IgD-negative memory B cell (primary cell): ENCODE results near the gene PRKRIP1. TPM values are rescaled to one million over a fixed set of nuclear protein-coding genes. Genes with fewer than 3 reads are reported as not detected.

ENCODE experiments used
- H3K27ac Mint-ChIP-seq, 3 donors: one replicate each; pipeline ENCODE4 v1.8.0; 2020 to 2022; ENCODE audit warnings: mild to moderate bottlenecking in 3 of 3, mixed read lengths in 3 of 3, moderate library complexity in 1 of 3
- H3K27me3 Mint-ChIP-seq: one replicate; pipeline ENCODE4 v1.8.0; 2021; ENCODE audit warnings: mixed read lengths
- H3K36me3 Mint-ChIP-seq: one replicate; pipeline ENCODE4 v1.8.0; 2020; ENCODE audit warnings: mild to moderate bottlenecking, mixed read lengths
- H3K4me1 Mint-ChIP-seq, 3 donors: one replicate each; pipeline ENCODE4 v1.8.0; 2020 to 2022; ENCODE audit warnings: mixed read lengths in 3 of 3, mild to moderate bottlenecking in 1 of 3
- H3K4me3 Mint-ChIP-seq, 4 donors: one replicate each; pipeline ENCODE4 v1.8.0; 2020 to 2022; ENCODE audit warnings: mild to moderate bottlenecking in 4 of 4, mixed read lengths in 4 of 4, moderate library complexity in 3 of 4
- H3K9me3 Mint-ChIP-seq, 3 donors: one replicate each; pipeline ENCODE4 v1.8.0; 2020 to 2021; ENCODE audit warnings: mixed read lengths in 3 of 3, mild to moderate bottlenecking in 1 of 3
- polyA plus RNA-seq: library from polyadenylated mRNA; unstranded; fragments of 300-500 nt; fragmentation: Illumina TruSeq; gene quantifications from one replicate; pipeline ENCODE4 v1.2.3, GENCODE V29; 2021

The PRKRIP1 gene
- polyA plus RNA-seq, 1 donor from 2014 or later, result 35.1 TPM

GRCh38 chr7:102432442-102433218, 36.5 kb downstream of the PRKRIP1 start:
- peaks cover 17 to 50% (median 45%) of the 10 kb centered on the region in 3 donors for H3K4me1 Mint-ChIP-seq

GRCh38 chr7:102433219-102434038, 37.3 kb downstream of the PRKRIP1 start, which contains the start of gene ORAI2:
Gene ORAI2 (plus strand): TSS chr7:102433575. CDS start chr7:102438957, 5,382 bp downstream.
- Mint-ChIP-seq H3K9me3 (no peaks in the 10 kb centered on the region), H3K4me1 (peaks cover 17 to 45% (median 43%) of the 10 kb centered on the region in 3 donors), H3K27me3 (no peaks in the 10 kb centered on the region)

More at GRCh38 chr7:102432442-102433218, 36.5 kb downstream of the PRKRIP1 start:
- Mint-ChIP-seq H3K27me3 (no peaks in the 10 kb centered on the region), H3K27ac (peak overlapping the region; percentile 98 to 100 (median 99)), H3K9me3 (no peaks in the 10 kb centered on the region), H3K36me3 (peaks cover 12% of the 10 kb centered on the region), H3K4me3 (peak overlapping the region; percentile 82 to 97 (median 92))

GRCh38 chr7:102434039-102434486, 37.9 kb downstream of the PRKRIP1 start:
- Mint-ChIP-seq H3K4me1 (peaks cover 17 to 45% (median 42%) of the 10 kb centered on the region in 3 donors), H3K27ac (peak overlapping the region; percentile 94 to 99 (median 97))

More at GRCh38 chr7:102433219-102434038, 37.3 kb downstream of the PRKRIP1 start, which contains the start of gene ORAI2:
- peak within 1 kb of the TSS; percentile 92 to 98 (median 98) for H3K4me3 Mint-ChIP-seq
- peak within 1 kb of the TSS; percentile 98 to 100 (median 99) for H3K27ac Mint-ChIP-seq
- peaks cover 12% of the 10 kb centered on the region for H3K36me3 Mint-ChIP-seq

GRCh38 chr7:102436118-102436517, 40.0 kb downstream of the PRKRIP1 start:
- Mint-ChIP-seq H3K4me1 (peaks cover 14 to 34% (median 31%) of the 10 kb centered on the region in 3 donors), H3K36me3 (peaks cover 13% of the 10 kb centered on the region), H3K4me3 (peak overlapping the region; percentile 85 to 98 (median 95)), H3K27me3 (no peaks in the 10 kb centered on the region), H3K9me3 (no peaks in the 10 kb centered on the region), H3K27ac (peak overlapping the region in 2 of 3 donors; percentile 94 to 97)

More at GRCh38 chr7:102434039-102434486, 37.9 kb downstream of the PRKRIP1 start:
- Mint-ChIP-seq H3K27me3 (no peaks in the 10 kb centered on the region), H3K36me3 (peaks cover 12% of the 10 kb centered on the region), H3K4me3 (peak overlapping the region; percentile 85 to 98 (median 95)), H3K9me3 (no peaks in the 10 kb centered on the region)

DNA sequence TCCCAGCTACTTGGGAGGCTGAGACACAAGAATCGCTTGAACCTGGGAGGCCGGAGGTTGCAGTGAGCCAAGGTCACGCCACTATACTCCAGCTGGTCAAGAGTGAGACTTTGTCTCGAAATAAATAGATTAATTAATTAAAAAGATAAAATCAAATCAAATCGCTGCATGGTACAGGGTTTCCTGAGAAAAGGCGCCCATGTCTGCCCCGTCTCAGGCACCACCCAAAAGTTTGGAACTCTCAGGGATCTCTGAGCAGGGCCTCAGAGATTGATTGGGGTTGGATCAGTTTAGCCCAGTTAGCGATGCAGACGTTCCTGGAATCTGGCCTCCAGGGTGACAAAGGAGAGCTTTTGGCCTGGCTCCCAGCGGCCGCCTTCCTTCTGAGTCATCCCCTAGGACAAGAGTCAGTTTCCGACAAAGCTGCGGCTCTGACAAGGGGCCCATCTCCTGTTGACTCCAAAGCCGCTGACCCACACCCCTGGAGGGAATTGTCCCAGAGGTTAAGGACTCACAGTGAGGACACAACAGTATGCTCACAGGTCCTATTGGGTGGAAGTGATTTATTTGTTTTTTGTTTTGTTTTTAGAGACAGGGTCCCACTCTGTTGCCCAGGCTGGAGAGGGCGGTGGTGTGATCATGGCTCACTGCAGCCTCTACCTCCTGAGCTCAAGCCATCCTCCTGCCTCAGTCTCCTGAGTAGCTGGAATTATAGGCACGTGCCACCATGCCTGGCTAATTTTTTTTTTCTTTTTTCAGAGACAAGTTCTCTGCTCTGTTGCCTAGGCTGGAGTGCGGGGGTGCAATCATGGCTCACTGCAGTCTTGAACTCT, 44.0 kb downstream of the PRKRIP1 start:
- peak overlapping the region; percentile 6 to 89 (median 16) for H3K27ac Mint-ChIP-seq
- peaks cover 8% of the 10 kb centered on the region for H3K36me3 Mint-ChIP-seq
- peak overlapping the region in 1 of 4 donors; percentile 49 for H3K4me3 Mint-ChIP-seq
- no peaks in the 10 kb centered on the region for H3K9me3 Mint-ChIP-seq
- H3K27me3 Mint-ChIP-seq, result peaks cover 2% of the 10 kb centered on the region
- H3K4me1 Mint-ChIP-seq, result peaks cover 17 to 30% (median 29%) of the 10 kb centered on the region in 3 donors

- Mint-ChIP-seq H3K4me1 (peaks cover 12 to 29% (median 28%) of the 10 kb centered on the region in 3 donors), H3K4me3 (peak overlapping the region; percentile 76 to 89 (median 86)), H3K27ac (peak overlapping the region; percentile 90 to 99 (median 95)), H3K36me3 (peaks cover 3% of the 10 kb centered on the region), H3K9me3 (no peaks in the 10 kb centered on the region), H3K27me3 (peaks cover 2% of the 10 kb centered on the region)
Observed at GRCh38 chr7:102444961-102445673, 49.0 kb downstream of the PRKRIP1 start.

- H3K27ac Mint-ChIP-seq, result peak overlapping the region; percentile 90 to 99 (median 95)
- H3K4me3 Mint-ChIP-seq, result peak overlapping the region in 1 of 4 donors; percentile 87
- peaks cover 17 to 31% (median 30%) of the 10 kb centered on the region in 3 donors for H3K4me1 Mint-ChIP-seq
- H3K36me3 Mint-ChIP-seq, result peaks cover 3% of the 10 kb centered on the region
- no peaks in the 10 kb centered on the region for H3K9me3 Mint-ChIP-seq
- peaks cover 2% of the 10 kb centered on the region for H3K27me3 Mint-ChIP-seq
Observed at GRCh38 chr7:102445674-102446071, 49.5 kb downstream of the PRKRIP1 start.

GRCh38 chr7:102446387-102447156, 50.4 kb downstream of the PRKRIP1 start:
- Mint-ChIP-seq H3K4me3 (peak overlapping the region in 2 of 4 donors; percentile 8 to 87), H3K27ac (peak overlapping the region; percentile 39 to 90 (median 63)), H3K9me3 (no peaks in the 10 kb centered on the region), H3K27me3 (peaks cover 2% of the 10 kb centered on the region), H3K36me3 (peaks cover 3% of the 10 kb centered on the region), H3K4me1 (peaks cover 15 to 30% (median 29%) of the 10 kb centered on the region in 3 donors)

- peaks cover 12 to 23% (median 23%) of the 10 kb centered on the region in 3 donors for H3K4me1 Mint-ChIP-seq
Observed at GRCh38 chr7:102447311-102447710, 51.1 kb downstream of the PRKRIP1 start.

DNA sequence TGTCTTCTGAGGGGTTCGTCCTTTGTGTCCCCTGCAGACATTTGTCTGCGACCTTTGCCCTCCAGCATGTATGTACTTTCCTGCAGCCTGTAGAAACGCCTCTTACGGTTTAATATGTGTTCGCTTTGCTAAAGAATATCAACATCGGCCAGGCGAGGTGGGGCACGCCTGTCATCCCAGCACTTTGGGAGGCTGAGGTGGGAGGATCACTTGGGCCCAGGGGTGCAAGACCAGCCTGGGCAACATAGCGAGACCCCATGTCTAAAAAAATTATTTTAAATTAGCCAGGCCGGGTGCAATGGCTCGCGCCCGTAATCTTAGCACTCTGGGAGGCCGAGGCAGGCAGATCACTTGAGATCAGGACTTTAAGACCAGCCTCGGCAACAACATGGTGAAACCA, 53.0 kb downstream of the PRKRIP1 start:
- H3K27ac Mint-ChIP-seq, result peak overlapping the region in 2 of 3 donors; percentile 74 to 83
- H3K4me3 Mint-ChIP-seq, result no peak overlapping the region
- H3K27me3 Mint-ChIP-seq, result peaks cover 2% of the 10 kb centered on the region
- H3K4me1 Mint-ChIP-seq, result peaks cover 12 to 18% (median 17%) of the 10 kb centered on the region in 3 donors
- H3K9me3 Mint-ChIP-seq, result no peaks in the 10 kb centered on the region
- peaks cover 2% of the 10 kb centered on the region for H3K36me3 Mint-ChIP-seq

More at GRCh38 chr7:102447311-102447710, 51.1 kb downstream of the PRKRIP1 start:
- Mint-ChIP-seq H3K4me3 (no peak overlapping the region), H3K9me3 (no peaks in the 10 kb centered on the region), H3K27ac (peak overlapping the region in 2 of 3 donors; percentile 39 to 63), H3K27me3 (peaks cover 2% of the 10 kb centered on the region), H3K36me3 (peaks cover 2% of the 10 kb centered on the region)

- H3K36me3 Mint-ChIP-seq, result peaks cover 2% of the 10 kb centered on the region
- no peaks in the 10 kb centered on the region for H3K27me3 Mint-ChIP-seq
- H3K27ac Mint-ChIP-seq, result peak overlapping the region in 2 of 3 donors; percentile 77 to 92
- peak overlapping the region in 1 of 4 donors; percentile 60 for H3K4me3 Mint-ChIP-seq
- H3K9me3 Mint-ChIP-seq, result no peaks in the 10 kb centered on the region
- peaks cover 6 to 13% (median 12%) of the 10 kb centered on the region in 3 donors for H3K4me1 Mint-ChIP-seq
Observed at GRCh38 chr7:102450242-102450641, 54.1 kb downstream of the PRKRIP1 start.

DNA sequence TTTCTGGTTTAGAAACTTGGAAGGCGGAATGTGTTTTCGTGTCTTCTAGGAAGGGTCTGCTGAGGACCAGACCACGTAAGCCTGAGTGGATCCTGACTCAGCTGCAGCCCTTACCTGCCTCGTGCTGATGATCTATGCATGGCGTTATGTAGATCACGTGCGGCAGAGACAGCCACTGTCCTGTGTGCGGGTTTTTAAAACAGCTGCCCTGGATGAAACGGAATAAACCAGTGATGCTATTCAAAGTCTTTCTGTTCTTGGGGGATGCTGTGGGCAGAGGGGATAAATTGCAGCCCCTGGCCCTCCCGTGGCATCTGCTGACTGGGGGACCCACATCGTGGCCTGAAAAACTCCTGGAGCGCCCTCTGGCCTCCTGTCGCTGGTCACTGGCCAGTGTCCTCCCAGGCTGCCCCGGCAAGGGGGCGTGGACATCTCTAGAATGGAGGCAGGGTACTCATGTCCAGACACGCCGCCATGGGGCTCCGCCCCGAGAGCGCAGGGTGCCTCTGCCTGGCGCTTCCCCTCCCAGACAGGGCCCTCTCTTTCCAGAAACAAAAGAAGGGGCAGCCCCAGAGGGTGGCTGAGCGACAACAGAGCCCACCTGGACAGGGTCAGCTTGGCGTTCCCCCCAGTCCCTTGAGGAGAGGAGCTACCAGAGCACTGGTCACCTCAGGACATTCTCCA, 55.4 kb downstream of the PRKRIP1 start:
- Mint-ChIP-seq H3K9me3 (no peaks in the 10 kb centered on the region), H3K36me3 (no peaks in the 10 kb centered on the region), H3K27me3 (no peaks in the 10 kb centered on the region), H3K4me3 (no peak overlapping the region), H3K4me1 (peaks cover 4 to 6% (median 4%) of the 10 kb centered on the region in 3 donors), H3K27ac (peak overlapping the region in 2 of 3 donors; percentile 47 to 86)
